Choroid plexus epithelial cell (primary cell): ENCODE results near the gene SPRY4.
"Not testable (repeated sequence)": the region's sequence is repeated elsewhere in the genome, so short reads cannot be mapped to it uniquely, and the experiment has no call there.

Experiments used
- DNase-seq: peaks from one replicate; pipeline ENCODE4 v3.0.0-alpha.2; 2010; ENCODE audit warnings: low read depth
- H3K4me3 ChIP-seq: 2 replicates; pipeline ENCODE4 v1.5.1; 2011; ENCODE audit warnings: low read depth, mild to moderate bottlenecking, control low read depth, low read length, moderate library complexity
- CTCF ChIP-seq: conservative IDR thresholded peaks from 2 replicates; pipeline ENCODE4 v1.5.1; 2011; ENCODE audit warnings: low read depth, mild to moderate bottlenecking, control low read depth, inconsistent platforms, low read length, moderate library complexity

The SPRY4 gene

GRCh38 chr5:142324871-142325724 lies at the start of gene SPRY4:
Gene SPRY4, minus strand, starts transcription at chr5:142325021. Its CDS starts 9,913 bp downstream, at chr5:142315108.
- no peak for TF ChIP-seq CTCF
- DNase-seq: peak; percentile 99
- peak within 1 kb of the TSS; percentile 92 for H3K4me3 ChIP-seq

GRCh38 chr5:142368529-142368928 lies 43.7 kb upstream of the SPRY4 start:
- no peak overlapping the region for H3K4me3 ChIP-seq
- DNase-seq: no peak
- TF ChIP-seq CTCF: no peak

- no peak for TF ChIP-seq CTCF
- H3K4me3 ChIP-seq: no peak overlapping the region
These were observed 41.2 kb upstream of the SPRY4 start for GRCh38 chr5:142366007-142366406.

GRCh38 chr5:142364251-142365145 lies 39.7 kb upstream of the SPRY4 start:
- TF ChIP-seq CTCF: no peak
- DNase-seq: peak; percentile 45
- H3K4me3 ChIP-seq: peak overlapping the region; percentile 5

More at GRCh38 chr5:142366007-142366406, 41.2 kb upstream of the SPRY4 start:
- DNase-seq: no peak

GRCh38 chr5:142363619-142363963 lies 38.8 kb upstream of the SPRY4 start:
- DNase-seq: no peak
- H3K4me3 ChIP-seq: no peak overlapping the region
- no peak for TF ChIP-seq CTCF

- not testable (repeated sequence) for DNase-seq, H3K4me3 ChIP-seq
These were observed 37.4 kb upstream of the SPRY4 start for GRCh38 chr5:142362193-142362592.

GRCh38 chr5:142360607-142361120 lies 35.8 kb upstream of the SPRY4 start:
- peak; percentile 12 for TF ChIP-seq CTCF
- peak; percentile 81 for DNase-seq
- H3K4me3 ChIP-seq: peak overlapping the region; percentile 8
